Breast epithelium (tissue), 3 donors: Measurements from ENCODE around the gene CLTCL1.

Experiments used
- POLR2A ChIP-seq: fragments of 450-650 bp; IDR thresholded peaks from one replicate; pipeline ENCODE4 v1.6.1; 2016; ENCODE audit warnings: antibody characterized with exemption, mild to moderate bottlenecking, moderate library complexity
- POLR2AphosphoS5 ChIP-seq, 3 donors: sonication (generic); formaldehyde crosslinking; IDR thresholded peaks; one replicate each; pipeline ENCODE4 v1.6.1; 2017; ENCODE audit warnings: antibody characterized with exemption in 3 of 3
- TF ChIP-seq, protein P1 (sequence below), 3 donors: fragments of 450-650 bp; IDR thresholded peaks; one replicate each; pipeline ENCODE4 v1.5.1; 2016 to 2017; ENCODE audit warnings: antibody characterized with exemption in 3 of 3, mild to moderate bottlenecking in 3 of 3, moderate library complexity in 3 of 3

DNA sequence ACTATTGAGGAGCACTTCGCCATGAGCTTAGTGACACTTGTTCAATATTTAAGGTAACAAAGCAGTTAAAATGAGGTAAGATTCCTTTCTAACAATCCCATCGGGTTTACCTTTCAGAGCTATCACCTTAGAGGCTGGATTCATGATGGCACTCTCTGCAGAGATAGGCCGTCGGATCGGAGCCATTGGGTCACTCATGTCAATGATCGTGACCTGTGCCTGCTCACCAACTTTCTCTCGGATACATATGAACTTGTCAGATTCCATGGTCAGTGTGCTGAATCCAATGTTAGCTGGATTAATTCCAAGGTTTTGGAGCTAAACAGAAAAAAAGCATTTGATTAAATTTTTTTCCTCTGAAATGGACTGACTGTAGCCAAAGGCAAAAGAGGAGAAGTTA lies 16.0 kb downstream of the CLTCL1 start:
- TF ChIP-seq POLR2A (no peak), POLR2AphosphoS5 (IDR thresholded peaks at IDR 0.05) (no peak)
- TF ChIP-seq, protein P1, sequence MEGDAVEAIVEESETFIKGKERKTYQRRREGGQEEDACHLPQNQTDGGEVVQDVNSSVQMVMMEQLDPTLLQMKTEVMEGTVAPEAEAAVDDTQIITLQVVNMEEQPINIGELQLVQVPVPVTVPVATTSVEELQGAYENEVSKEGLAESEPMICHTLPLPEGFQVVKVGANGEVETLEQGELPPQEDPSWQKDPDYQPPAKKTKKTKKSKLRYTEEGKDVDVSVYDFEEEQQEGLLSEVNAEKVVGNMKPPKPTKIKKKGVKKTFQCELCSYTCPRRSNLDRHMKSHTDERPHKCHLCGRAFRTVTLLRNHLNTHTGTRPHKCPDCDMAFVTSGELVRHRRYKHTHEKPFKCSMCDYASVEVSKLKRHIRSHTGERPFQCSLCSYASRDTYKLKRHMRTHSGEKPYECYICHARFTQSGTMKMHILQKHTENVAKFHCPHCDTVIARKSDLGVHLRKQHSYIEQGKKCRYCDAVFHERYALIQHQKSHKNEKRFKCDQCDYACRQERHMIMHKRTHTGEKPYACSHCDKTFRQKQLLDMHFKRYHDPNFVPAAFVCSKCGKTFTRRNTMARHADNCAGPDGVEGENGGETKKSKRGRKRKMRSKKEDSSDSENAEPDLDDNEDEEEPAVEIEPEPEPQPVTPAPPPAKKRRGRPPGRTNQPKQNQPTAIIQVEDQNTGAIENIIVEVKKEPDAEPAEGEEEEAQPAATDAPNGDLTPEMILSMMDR (IDR thresholded peaks at IDR 0.05), result no peak
